Measurements from ENCODE around the gene ZNF544.

- TF ChIP-seq, protein P1, sequence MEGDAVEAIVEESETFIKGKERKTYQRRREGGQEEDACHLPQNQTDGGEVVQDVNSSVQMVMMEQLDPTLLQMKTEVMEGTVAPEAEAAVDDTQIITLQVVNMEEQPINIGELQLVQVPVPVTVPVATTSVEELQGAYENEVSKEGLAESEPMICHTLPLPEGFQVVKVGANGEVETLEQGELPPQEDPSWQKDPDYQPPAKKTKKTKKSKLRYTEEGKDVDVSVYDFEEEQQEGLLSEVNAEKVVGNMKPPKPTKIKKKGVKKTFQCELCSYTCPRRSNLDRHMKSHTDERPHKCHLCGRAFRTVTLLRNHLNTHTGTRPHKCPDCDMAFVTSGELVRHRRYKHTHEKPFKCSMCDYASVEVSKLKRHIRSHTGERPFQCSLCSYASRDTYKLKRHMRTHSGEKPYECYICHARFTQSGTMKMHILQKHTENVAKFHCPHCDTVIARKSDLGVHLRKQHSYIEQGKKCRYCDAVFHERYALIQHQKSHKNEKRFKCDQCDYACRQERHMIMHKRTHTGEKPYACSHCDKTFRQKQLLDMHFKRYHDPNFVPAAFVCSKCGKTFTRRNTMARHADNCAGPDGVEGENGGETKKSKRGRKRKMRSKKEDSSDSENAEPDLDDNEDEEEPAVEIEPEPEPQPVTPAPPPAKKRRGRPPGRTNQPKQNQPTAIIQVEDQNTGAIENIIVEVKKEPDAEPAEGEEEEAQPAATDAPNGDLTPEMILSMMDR (IDR thresholded peaks at IDR 0.05): no peak
- no peak for TF ChIP-seq POLR2A (IDR thresholded peaks at IDR 0.05)
Observed at GRCh38 chr19:58296104-58296503, 67.4 kb downstream of the ZNF544 start.
